Vagina (tissue), 2 donors: ENCODE measurements around the gene PPIB. TPM values are rescaled to one million over a fixed set of nuclear protein-coding genes. Genes with fewer than 3 reads are reported as not detected.
A peak's percentile ranks its signal among the peaks of the same experiment; 100 is the strongest.

Source experiments
- DNase-seq, 2 donors: peaks; one replicate each; pipeline ENCODE4 v3.0.0-alpha.2; 2017; ENCODE audit errors: extremely low spot score in 2 of 2
- H3K27ac ChIP-seq: fragments of 200-600 bp; sonication (generic); one replicate; pipeline ENCODE4 v1.5.1; 2019
- H3K27me3 ChIP-seq: fragments of 200-600 bp; sonication (generic); one replicate; pipeline ENCODE4 v1.5.1; 2019
- H3K36me3 ChIP-seq, 2 donors: fragments of 200-600 bp; sonication (generic); one replicate each; pipeline ENCODE4 v1.5.1; 2017 to 2019
- H3K4me1 ChIP-seq: fragments of 200-600 bp; sonication (generic); one replicate; pipeline ENCODE4 v1.5.1; 2019
- H3K4me3 ChIP-seq, 2 donors: fragments of 200-600 bp; sonication (generic); 1 replicate in 1 of 2; 2 replicates in 1 of 2; pipeline ENCODE4 v1.5.1; 2016 to 2019
- H3K9me3 ChIP-seq: fragments of 200-600 bp; sonication (generic); one replicate; pipeline ENCODE4 v1.5.1; 2019
- CTCF ChIP-seq, 3 experiments: fragments of 450-650 bp in 2 of 3; fragments of 200-600 bp in 1 of 3; sonication (generic) in 1 of 3; IDR thresholded peaks; one replicate each; pipeline ENCODE4 v1.5.1; 2017 to 2019; ENCODE audit warnings: antibody characterized with exemption in 3 of 3, mild to moderate bottlenecking in 2 of 3, moderate library complexity in 2 of 3
- POLR2A ChIP-seq, 2 donors: fragments of 450-650 bp; IDR thresholded peaks; one replicate each; pipeline ENCODE4 v1.6.1; 2017; ENCODE audit warnings: antibody characterized with exemption in 2 of 2, mild to moderate bottlenecking in 2 of 2, moderate library complexity in 2 of 2
- POLR2AphosphoS5 ChIP-seq, 2 donors: sonication (generic); formaldehyde crosslinking; IDR thresholded peaks; one replicate each; pipeline ENCODE4 v1.9.0; 2017; ENCODE audit warnings: antibody characterized with exemption in 2 of 2, mild to moderate bottlenecking in 2 of 2, low read depth in 1 of 2; ENCODE audit not compliant: insufficient read depth in 1 of 2
- intact Hi-C: fragments of 100-400 bp; cut with DNase I; formaldehyde crosslinking; loops from one replicate; pipeline ENCODE4 v1.15.1; 2023
- total RNA-seq: library from RNA; depleted of rRNA; stranded (reverse); fragments of >200 nt; gene quantifications from one replicate; pipeline ENCODE4 v1.2.3, GENCODE V29; 2016

Gene PPIB
- total RNA-seq, 1 donor from 2014 or later = 451 TPM

GRCh38 chr15:64157599-64158125 lies 5.2 kb downstream of the PPIB start:
- H3K4me3 ChIP-seq = no peak overlapping the region
- peaks cover 0 to 67% of the 10 kb centered on the region in 2 donors for H3K36me3 ChIP-seq
- no peak for DNase-seq
- H3K9me3 ChIP-seq = no peaks in the 10 kb centered on the region
- intact Hi-C loops = loop anchor here (10.0 kb wide), 1 partner anchor 63 kb away; the partner anchor contains the start of genes CIAO2A and SNX1
- no peak overlapping the region for H3K27ac ChIP-seq
- H3K27me3 ChIP-seq = no peaks in the 10 kb centered on the region
- H3K4me1 ChIP-seq = peaks cover 60% of the 10 kb centered on the region
- TF ChIP-seq POLR2A (IDR thresholded peaks at IDR 0.05) (no peak), CTCF (IDR thresholded peaks at IDR 0.05) (no peak), POLR2AphosphoS5 (IDR thresholded peaks at IDR 0.05; ENCODE audit: insufficient read depth in 1 of 2, low read depth in 1 of 2) (no peak)

DNA sequence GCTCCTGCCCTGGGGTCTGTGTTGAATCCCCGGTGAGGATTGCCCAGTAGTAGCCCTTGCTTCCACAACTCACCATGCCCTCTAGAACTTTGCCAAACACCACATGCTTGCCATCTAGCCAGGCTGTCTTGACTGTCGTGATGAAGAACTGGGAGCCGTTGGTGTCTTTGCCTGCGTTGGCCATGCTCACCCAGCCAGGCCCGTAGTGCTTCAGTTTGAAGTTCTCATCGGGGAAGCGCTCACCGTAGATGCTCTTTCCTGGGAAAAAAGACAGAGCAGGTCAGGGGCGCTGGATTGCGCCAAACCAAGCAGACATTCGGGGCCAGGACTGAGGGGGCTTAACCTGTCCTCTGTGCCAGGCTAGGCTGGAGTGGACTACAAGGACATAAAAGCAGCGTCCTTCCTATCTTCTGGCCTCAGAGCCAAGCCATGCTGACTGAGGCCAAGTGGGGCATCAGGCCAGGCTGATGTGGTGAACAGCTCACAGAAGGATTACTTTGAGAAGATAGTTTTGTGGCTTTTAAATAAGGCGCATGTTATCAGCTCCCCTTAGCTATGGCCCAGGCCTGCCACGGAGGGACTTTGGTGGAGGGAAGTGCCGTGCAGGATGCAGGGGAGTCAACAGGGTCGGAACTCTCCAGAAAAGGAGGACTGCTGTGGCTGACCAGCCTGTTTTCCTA lies 6.0 kb downstream of the PPIB start:
- no peak overlapping the region for H3K27ac ChIP-seq
- intact Hi-C loops = loop anchor here (10.0 kb wide), 1 partner anchor 62 kb away; the partner anchor contains the start of genes CIAO2A and SNX1
- H3K4me1 ChIP-seq = peaks cover 63% of the 10 kb centered on the region
- TF ChIP-seq CTCF (IDR thresholded peaks at IDR 0.05) = no peak
- no peak for TF ChIP-seq POLR2AphosphoS5 (IDR thresholded peaks at IDR 0.05; ENCODE audit: insufficient read depth in 1 of 2, low read depth in 1 of 2)
- TF ChIP-seq POLR2A (IDR thresholded peaks at IDR 0.05) = no peak
- no peak overlapping the region for H3K4me3 ChIP-seq
- no peaks in the 10 kb centered on the region for H3K27me3 ChIP-seq
- H3K9me3 ChIP-seq = no peaks in the 10 kb centered on the region
- no peak for DNase-seq
- peaks cover 0 to 67% of the 10 kb centered on the region in 2 donors for H3K36me3 ChIP-seq

GRCh38 chr15:64155802-64156651 lies 6.8 kb downstream of the PPIB start:
- TF ChIP-seq CTCF (IDR thresholded peaks at IDR 0.05) (no peak), POLR2AphosphoS5 (IDR thresholded peaks at IDR 0.05; ENCODE audit: insufficient read depth in 1 of 2, low read depth in 1 of 2) (no peak), POLR2A (IDR thresholded peaks at IDR 0.05) (no peak)
- Histone ChIP-seq H3K9me3 (no peaks in the 10 kb centered on the region), H3K36me3 (peaks cover 0 to 60% of the 10 kb centered on the region in 2 donors), H3K27me3 (no peaks in the 10 kb centered on the region), H3K27ac (no peak overlapping the region), H3K4me3 (no peak overlapping the region), H3K4me1 (peaks cover 63% of the 10 kb centered on the region)
- intact Hi-C loops = loop anchor here (10.0 kb wide), 1 partner anchor 61 kb away; the partner anchor contains the start of genes CIAO2A and SNX1
- no peak for DNase-seq

DNA sequence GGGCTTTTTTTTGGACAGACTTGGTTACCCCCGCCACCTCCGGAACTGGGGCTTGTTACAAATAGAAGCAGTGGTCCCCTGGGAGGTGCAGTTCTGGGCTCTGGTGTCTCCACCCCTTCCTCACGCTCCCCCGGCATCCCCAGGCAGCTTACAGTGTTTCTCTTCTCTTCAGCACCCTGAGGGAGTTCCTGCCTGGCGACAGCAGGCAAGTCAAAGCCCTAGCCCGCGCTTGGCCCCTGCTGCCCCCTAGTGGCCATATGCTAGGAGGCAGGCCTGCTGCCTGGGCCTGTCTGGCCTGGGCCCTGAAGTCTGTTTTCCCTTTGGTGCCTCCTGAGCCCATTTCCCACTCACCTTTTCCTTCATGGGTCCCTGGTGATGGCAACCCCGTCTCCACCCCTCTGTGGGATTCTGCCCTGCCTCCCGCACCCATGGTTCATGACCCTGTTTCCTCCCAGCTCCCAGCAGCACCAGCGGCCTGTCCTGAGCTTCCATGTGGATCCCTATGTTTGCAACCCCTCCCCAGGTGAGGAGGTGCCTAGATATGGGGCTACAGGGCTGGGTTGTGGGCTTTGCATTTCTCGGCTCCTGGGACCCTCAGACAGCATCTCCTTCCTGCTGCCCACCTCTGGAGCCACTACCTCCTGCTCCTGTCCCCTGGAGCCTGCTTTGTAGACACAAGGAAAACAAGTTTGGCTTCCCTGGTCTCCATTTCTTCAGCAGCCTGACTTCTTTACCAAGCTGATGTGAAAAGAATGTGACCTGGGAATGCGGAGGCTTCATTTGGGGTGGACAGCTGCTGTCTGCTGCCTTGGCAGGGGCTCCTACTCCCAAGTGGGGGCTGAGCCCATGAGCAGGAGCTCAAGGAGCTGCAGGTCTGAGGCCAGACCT lies 9.1 kb downstream of the PPIB start:
- no peaks in the 10 kb centered on the region for H3K27me3 ChIP-seq
- intact Hi-C loops = loop anchor here (10.0 kb wide), 1 partner anchor 59 kb away; the partner anchor contains the start of genes CIAO2A and SNX1
- no peak for DNase-seq
- H3K9me3 ChIP-seq = no peaks in the 10 kb centered on the region
- peak overlapping the region; percentile 49 for H3K27ac ChIP-seq
- TF ChIP-seq CTCF (IDR thresholded peaks at IDR 0.05) (peak; percentile 88 to 95 (median 94)), POLR2A (IDR thresholded peaks at IDR 0.05) (no peak)
- peaks cover 41% of the 10 kb centered on the region for H3K4me1 ChIP-seq
- H3K4me3 ChIP-seq = no peak overlapping the region
- H3K36me3 ChIP-seq = peaks cover 0 to 39% of the 10 kb centered on the region in 2 donors
